Neuronal stem cell (in vitro differentiated cells): ENCODE measurements around the gene TECTA.
A peak's percentile ranks its signal among the peaks of the same experiment; 100 is the strongest.

Experiments used
- DNase-seq: peaks from one replicate; pipeline ENCODE4 v3.0.0-alpha.2; 2013; ENCODE audit warnings: low spot score
- H2AFZ ChIP-seq: one replicate; pipeline ENCODE4 v1.6.1; 2013; ENCODE audit warnings: mild to moderate bottlenecking, low read length, inconsistent platforms
- H2AK5ac ChIP-seq: 2 replicates; pipeline ENCODE4 v1.6.1; 2013; ENCODE audit warnings: low read depth, mild to moderate bottlenecking, inconsistent platforms, low read length, moderate library complexity, mixed read lengths
- H2BK120ac ChIP-seq: 2 replicates; pipeline ENCODE4 v1.6.1; 2013; ENCODE audit warnings: low read depth, mild to moderate bottlenecking, inconsistent platforms, low read length, moderate library complexity, mixed read lengths
- H2BK12ac ChIP-seq: one replicate; pipeline ENCODE4 v1.6.1; 2013; ENCODE audit warnings: low read length, inconsistent platforms
- H2BK15ac ChIP-seq: 2 replicates; pipeline ENCODE4 v1.6.1; 2013; ENCODE audit warnings: mild to moderate bottlenecking, low read length, inconsistent platforms, mixed read lengths
- H2BK5ac ChIP-seq: one replicate; pipeline ENCODE4 v1.6.1; 2013; ENCODE audit warnings: inconsistent platforms, mild to moderate bottlenecking, low read length, moderate library complexity
- H3K14ac ChIP-seq: one replicate; pipeline ENCODE4 v1.6.1; 2013; ENCODE audit warnings: low read length, inconsistent platforms
- H3K18ac ChIP-seq: 2 replicates; pipeline ENCODE4 v1.6.1; 2013; ENCODE audit warnings: low read length, inconsistent platforms
- H3K23ac ChIP-seq: 2 replicates; pipeline ENCODE4 v1.6.1; 2013; ENCODE audit warnings: low read depth, mild to moderate bottlenecking, mixed read lengths, low read length, inconsistent platforms; ENCODE audit not compliant: poor library complexity
- H3K27ac ChIP-seq: replicated peaks from 3 replicates; pipeline ENCODE4 v1.5.1; 2013; ENCODE audit warnings: low read length, inconsistent platforms
- H3K27me3 ChIP-seq, 3 experiments: 2 replicates each; pipeline ENCODE4 v1.6.1; 2013; ENCODE audit warnings: low read length in 3 of 3, mild to moderate bottlenecking in 2 of 3, inconsistent platforms in 1 of 3, low read depth in 1 of 3, mixed read lengths in 1 of 3, moderate library complexity in 1 of 3; ENCODE audit not compliant: control insufficient read depth in 3 of 3, insufficient read depth in 3 of 3
- H3K36me3 ChIP-seq, 2 donors: replicated peaks in 1 of 2; 2 replicates each; pipeline ENCODE4 v1.6.1; 2013; ENCODE audit warnings: low read length in 2 of 2; ENCODE audit not compliant: control insufficient read depth in 2 of 2, insufficient read depth in 2 of 2
- H3K4ac ChIP-seq: 2 replicates; pipeline ENCODE4 v1.6.1; 2013; ENCODE audit warnings: inconsistent platforms, mild to moderate bottlenecking, low read length, moderate library complexity
- H3K4me1 ChIP-seq, 2 donors: 1 replicate in 1 of 2; 2 replicates in 1 of 2; pipeline ENCODE4 v1.6.1; 2013; ENCODE audit warnings: low read length in 2 of 2, low read depth in 1 of 2; ENCODE audit not compliant: control insufficient read depth in 2 of 2, insufficient read depth in 1 of 2
- H3K4me2 ChIP-seq: one replicate; pipeline ENCODE4 v1.6.1; 2013; ENCODE audit warnings: mild to moderate bottlenecking, low read length, inconsistent platforms; ENCODE audit not compliant: insufficient read depth, poor library complexity, severe bottlenecking
- H3K4me3 ChIP-seq, 2 donors: 2 replicates each; pipeline ENCODE4 v1.5.1; 2013; ENCODE audit warnings: low read length in 2 of 2, mild to moderate bottlenecking in 2 of 2, inconsistent platforms in 1 of 2, moderate library complexity in 1 of 2
- H3K79me1 ChIP-seq: one replicate; pipeline ENCODE4 v1.6.1; 2013; ENCODE audit warnings: low read depth, mild to moderate bottlenecking, inconsistent platforms, low read length, moderate library complexity
- H3K9ac ChIP-seq: one replicate; pipeline ENCODE4 v1.6.1; 2013; ENCODE audit warnings: mild to moderate bottlenecking, low read depth, low read length, inconsistent platforms; ENCODE audit not compliant: poor library complexity
- H3K9me3 ChIP-seq, 2 donors: replicated peaks in 1 of 2; 2 replicates each; pipeline versions ENCODE3 to v1.6.1; 2013; ENCODE audit warnings: low read length in 2 of 2, mild to moderate bottlenecking in 2 of 2, inconsistent platforms in 1 of 2, low read depth in 1 of 2, mixed read lengths in 1 of 2, moderate library complexity in 1 of 2; ENCODE audit not compliant: control insufficient read depth in 2 of 2, insufficient read depth in 1 of 2
- H4K8ac ChIP-seq: one replicate; pipeline ENCODE4 v1.6.1; 2013; ENCODE audit warnings: low read depth, mild to moderate bottlenecking, inconsistent platforms, low read length, moderate library complexity
- H4K91ac ChIP-seq: one replicate; pipeline ENCODE4 v1.6.1; 2013; ENCODE audit warnings: low read length, low read depth, mild to moderate bottlenecking, inconsistent platforms; ENCODE audit not compliant: poor library complexity
- WGBS, 2 donors: extraction: QIAGEN DNeasy Blood & Tissue Kit; methylation state at CpG; one replicate each; pipeline ENCODE4 v1.1.7; 2013; ENCODE audit warnings: missing lambda C conversion rate in 2 of 2, mixed read lengths in 1 of 2; ENCODE audit not compliant: insufficient read length in 2 of 2, insufficient replicate concordance in 1 of 2; ENCODE audit errors: extremely low coverage in 2 of 2; 5-methylcytosine and 5-hydroxymethylcytosine counted together

TECTA gene

GRCh38 chr11:121221496-121222200 is 120.6 kb downstream of the TECTA start:
- Histone ChIP-seq H4K91ac (no peak overlapping the region), H3K79me1 (no peaks in the 10 kb centered on the region), H2BK15ac (no peak overlapping the region), H3K36me3 (no peaks in the 10 kb centered on the region), H2BK120ac (no peak overlapping the region), H3K23ac (no peak overlapping the region), H3K14ac (no peak overlapping the region), H2BK5ac (no peak overlapping the region), H4K8ac (no peak overlapping the region), H3K4me3 (no peak overlapping the region), H2AK5ac (no peak overlapping the region), H3K4ac (no peak overlapping the region), H3K4me2 (no peak overlapping the region), H3K27me3 (no peaks in the 10 kb centered on the region), H2BK12ac (no peak overlapping the region), H2AFZ (no peak overlapping the region), H3K27ac (no peak overlapping the region), H3K9ac (no peak overlapping the region), H3K4me1 (peaks cover 0 to 5% of the 10 kb centered on the region in 2 donors), H3K9me3 (peaks cover 0 to 20% of the 10 kb centered on the region in 2 donors), H3K18ac (no peak overlapping the region)
- no peak for DNase-seq
- WGBS, 2 donors: no CpG with 5 or more reads among the region's 5 CpGs

- no peak overlapping the region for H4K8ac ChIP-seq
- H3K18ac ChIP-seq: no peak overlapping the region
- no peak overlapping the region for H2BK12ac ChIP-seq
- no peak overlapping the region for H2BK15ac ChIP-seq
- no peak for DNase-seq
- no peak overlapping the region for H3K4ac ChIP-seq
- H3K27ac ChIP-seq: no peak overlapping the region
- no peak overlapping the region for H4K91ac ChIP-seq
- H3K23ac ChIP-seq: no peak overlapping the region
- H2BK5ac ChIP-seq: no peak overlapping the region
- no peak overlapping the region for H3K9ac ChIP-seq
- H3K4me1 ChIP-seq: peaks cover 0 to 5% of the 10 kb centered on the region in 2 donors
- no peaks in the 10 kb centered on the region for H3K79me1 ChIP-seq
- H2AFZ ChIP-seq: peak overlapping the region; percentile 36
- H2BK120ac ChIP-seq: no peak overlapping the region
- peaks cover 0 to 26% of the 10 kb centered on the region in 2 donors for H3K9me3 ChIP-seq
- H3K4me2 ChIP-seq: no peak overlapping the region
- H3K4me3 ChIP-seq: no peak overlapping the region
- no peak overlapping the region for H3K14ac ChIP-seq
- H3K36me3 ChIP-seq: no peaks in the 10 kb centered on the region
- H3K27me3 ChIP-seq: no peaks in the 10 kb centered on the region
- no peak overlapping the region for H2AK5ac ChIP-seq
- no CpG with 5 or more reads among the region's 4 CpGs for WGBS, 2 donors
Observed at GRCh38 chr11:121223161-121223560, 122.1 kb downstream of the TECTA start.

GRCh38 chr11:121225382-121225781 is 124.3 kb downstream of the TECTA start:
- Histone ChIP-seq H3K9ac (no peak overlapping the region), H3K4me3 (no peak overlapping the region), H3K4ac (no peak overlapping the region), H4K8ac (no peak overlapping the region), H2BK5ac (no peak overlapping the region), H3K36me3 (no peaks in the 10 kb centered on the region), H2AK5ac (no peak overlapping the region), H3K27me3 (no peaks in the 10 kb centered on the region), H3K23ac (no peak overlapping the region), H3K79me1 (no peaks in the 10 kb centered on the region), H3K4me2 (no peak overlapping the region), H4K91ac (no peak overlapping the region), H2BK15ac (no peak overlapping the region), H2BK120ac (no peak overlapping the region), H3K9me3 (peaks cover 0 to 26% of the 10 kb centered on the region in 2 donors), H2AFZ (peak overlapping the region; percentile 31), H3K4me1 (peaks cover 0 to 5% of the 10 kb centered on the region in 2 donors), H3K27ac (no peak overlapping the region), H2BK12ac (no peak overlapping the region), H3K14ac (no peak overlapping the region), H3K18ac (no peak overlapping the region)
- DNase-seq: no peak
- WGBS, 2 donors: no CpG with 5 or more reads among the region's 4 CpGs

GRCh38 chr11:121226415-121227263 is 125.6 kb downstream of the TECTA start:
- no peak for DNase-seq
- no peaks in the 10 kb centered on the region for H3K79me1 ChIP-seq
- no peak overlapping the region for H2BK120ac ChIP-seq
- H3K4me2 ChIP-seq: no peak overlapping the region
- H3K14ac ChIP-seq: no peak overlapping the region
- H3K9ac ChIP-seq: no peak overlapping the region
- WGBS, 2 donors: no CpG with 5 or more reads among the region's 1 CpG
- H3K4me3 ChIP-seq: no peak overlapping the region
- H3K27me3 ChIP-seq: no peaks in the 10 kb centered on the region
- H3K9me3 ChIP-seq: peaks cover 2 to 26% of the 10 kb centered on the region in 2 donors
- H3K36me3 ChIP-seq: no peaks in the 10 kb centered on the region
- no peak overlapping the region for H2AK5ac ChIP-seq
- H2AFZ ChIP-seq: no peak overlapping the region
- no peak overlapping the region for H2BK15ac ChIP-seq
- no peak overlapping the region for H2BK5ac ChIP-seq
- H3K4ac ChIP-seq: no peak overlapping the region
- no peak overlapping the region for H4K8ac ChIP-seq
- no peak overlapping the region for H3K23ac ChIP-seq
- no peak overlapping the region for H2BK12ac ChIP-seq
- peaks cover 0 to 5% of the 10 kb centered on the region in 2 donors for H3K4me1 ChIP-seq
- no peak overlapping the region for H3K18ac ChIP-seq
- no peak overlapping the region for H4K91ac ChIP-seq
- no peak overlapping the region for H3K27ac ChIP-seq
